PC-3 (cell line): ENCODE results near the gene DRD3. TPM values are rescaled to one million over a fixed set of nuclear protein-coding genes. Genes with fewer than 3 reads are reported as not detected.

ENCODE experiments used
- ATAC-seq: fragments of 200-7000 bp; cut with Tn5 transposase; 2 replicates; pipeline ENCODE4 v1.9.1; 2020; ENCODE audit warnings: mild to moderate bottlenecking, moderate library complexity
- BruUV-seq: library from RNA; stranded (reverse); fragments of 400-500 nt; replicated peaks from 2 replicates; lab custom pipeline; 2021; lab: Mats Ljungman, UMichigan
- CTCF ChIA-PET: fragments of 300-600 bp; sonication (Branson Sonifier 250); formaldehyde crosslinking; loops from one replicate; lab custom pipeline; 2022; ENCODE audit warnings: antibody characterized with exemption; lab: Charles Lee
- POLR2A ChIA-PET: fragments of 300-600 bp; sonication (Branson Sonifier 250); formaldehyde crosslinking; loops from one replicate; lab custom pipeline; 2022; ENCODE audit warnings: antibody characterized with exemption; ENCODE audit not compliant: unreplicated experiment; lab: Charles Lee
- DNase-seq: peaks from one replicate; pipeline ENCODE4 v3.0.0-alpha.2; 2015
- H2AFZ ChIP-seq: fragments of 300-600 bp; sonication (generic); 2 replicates; pipeline ENCODE4 v1.6.0; 2016; ENCODE audit warnings: antibody characterized with exemption, low read length
- H3F3A ChIP-seq: fragments of 300-600 bp; sonication (generic); one replicate; pipeline ENCODE4 v1.6.0; 2017; ENCODE audit warnings: antibody characterized with exemption, low read length, control low read depth, mild to moderate bottlenecking; ENCODE audit not compliant: unreplicated experiment
- H3K27ac ChIP-seq: fragments of 300-600 bp; sonication (generic); 2 replicates; pipeline ENCODE4 v1.5.1; 2016; ENCODE audit warnings: mild to moderate bottlenecking, low read length
- H3K27me3 ChIP-seq: fragments of 300-600 bp; sonication (generic); 2 replicates; pipeline ENCODE4 v1.6.1; 2016; ENCODE audit warnings: low read length, mixed read lengths
- H3K36me3 ChIP-seq: fragments of 300-600 bp; sonication (generic); 2 replicates; pipeline ENCODE4 v1.6.1; 2016; ENCODE audit warnings: low read depth, mixed run types, low read length, mixed read lengths
- H3K4me1 ChIP-seq: fragments of 300-600 bp; sonication (generic); 2 replicates; pipeline ENCODE4 v1.5.1; 2016; ENCODE audit warnings: low read length; ENCODE audit not compliant: insufficient read depth
- H3K4me2 ChIP-seq: fragments of 300-600 bp; sonication (generic); 2 replicates; pipeline ENCODE4 v1.6.0; 2016; ENCODE audit warnings: low read length
- H3K4me3 ChIP-seq: fragments of 300-600 bp; sonication (generic); 2 replicates; pipeline ENCODE4 v1.5.1; 2016; ENCODE audit warnings: mild to moderate bottlenecking, low read length, mixed read lengths
- H3K79me2 ChIP-seq: fragments of 300-600 bp; sonication (generic); 2 replicates; pipeline ENCODE4 v1.6.1; 2017; ENCODE audit warnings: low read length, mixed read lengths
- H3K9ac ChIP-seq: fragments of 300-600 bp; sonication (generic); 2 replicates; pipeline ENCODE4 v1.6.0; 2016; ENCODE audit warnings: mild to moderate bottlenecking, low read length
- H3K9me2 ChIP-seq: fragments of 300-600 bp; sonication (generic); replicated peaks from 2 replicates; pipeline ENCODE4 v1.6.1; 2016; ENCODE audit warnings: mixed run types, low read length, mixed read lengths
- H3K9me3 ChIP-seq: fragments of 300-600 bp; sonication (generic); 2 replicates; pipeline ENCODE4 v1.6.1; 2016; ENCODE audit warnings: low read length, mixed read lengths
- H4K20me1 ChIP-seq: fragments of 300-600 bp; sonication (generic); 2 replicates; pipeline ENCODE4 v1.6.1; 2016; ENCODE audit warnings: low read length, mixed read lengths
- EZH2 ChIP-seq: fragments of 300-600 bp; sonication (generic); IDR thresholded peaks from one replicate; pipeline ENCODE4 v1.6.1; 2017; ENCODE audit warnings: antibody characterized with exemption, mild to moderate bottlenecking, low read length; ENCODE audit not compliant: unreplicated experiment
- EZH2phosphoT487 ChIP-seq: fragments of 300-600 bp; sonication (generic); IDR thresholded peaks from 2 replicates; pipeline ENCODE4 v1.6.1; 2018; ENCODE audit warnings: mild to moderate bottlenecking, antibody characterized with exemption, low read length, borderline replicate concordance
- intact Hi-C: fragments of 100-400 bp; cut with micrococcal nuclease; formaldehyde crosslinking; loops from 2 replicates; pipeline ENCODE4 v1.9.0; 2023
- total RNA-seq: library from RNA; depleted of rRNA; stranded (reverse); fragments of >200 nt; gene quantifications from 2 replicates; pipeline ENCODE4 v1.2.3, GENCODE V29; 2014
- TF ChIP-seq, protein P1 (sequence below): fragments of 300-600 bp; sonication (generic); conservative IDR thresholded peaks from 2 replicates; pipeline ENCODE4 v1.5.1; 2017; ENCODE audit warnings: antibody characterized with exemption, low read depth, mild to moderate bottlenecking, low read length

The DRD3 gene
- total RNA-seq, 1 experiment from 2014 or later: not detected

DNA sequence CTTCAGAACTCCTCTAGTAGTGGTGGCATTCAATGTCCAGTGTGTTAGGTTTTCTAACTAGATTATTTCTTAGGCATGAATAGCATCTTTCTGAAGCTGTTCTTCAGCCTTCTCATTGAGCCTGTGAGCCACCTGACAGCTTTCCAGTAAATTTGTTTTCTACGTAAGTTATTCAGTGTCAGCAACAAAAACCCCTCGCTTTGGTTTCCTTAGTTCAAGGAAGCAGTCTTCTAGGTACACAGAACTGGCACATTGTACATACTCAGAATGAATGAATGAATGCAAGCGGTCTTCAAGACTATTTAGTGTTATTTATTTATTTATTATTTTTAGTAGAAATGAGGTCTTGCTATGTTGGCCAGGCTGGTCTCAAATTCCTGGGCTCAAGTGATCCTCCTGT lies 44.9 kb downstream of the DRD3 start:
- H3K36me3 ChIP-seq: no peaks in the 10 kb centered on the region
- no peak for ATAC-seq
- CTCF ChIA-PET: no interaction called here

DNA sequence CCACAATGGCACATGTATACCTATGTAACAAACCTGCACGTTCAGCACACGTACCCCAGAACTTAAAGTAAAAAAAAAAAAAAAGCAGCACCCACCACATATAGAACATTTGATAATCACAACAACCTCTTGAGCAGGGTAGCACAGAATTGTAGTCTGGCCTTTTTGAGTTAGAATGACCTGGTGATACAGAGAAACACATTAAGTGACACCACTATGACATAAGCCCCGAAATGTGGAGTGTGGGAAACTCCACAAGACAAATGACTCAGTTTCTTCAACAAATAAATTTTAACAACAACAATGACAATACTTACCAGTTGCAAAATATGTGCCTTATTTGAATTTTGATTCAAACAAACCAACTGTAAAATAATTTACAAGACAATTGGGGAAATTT lies 46.4 kb downstream of the DRD3 start:
- no peaks in the 10 kb centered on the region for H3K36me3 ChIP-seq
- H3K4me2 ChIP-seq: no peak overlapping the region
- no peaks in the 10 kb centered on the region for H3K9me2 ChIP-seq
- H3K9me3 ChIP-seq: no peaks in the 10 kb centered on the region
- no peaks in the 10 kb centered on the region for H4K20me1 ChIP-seq
- H3K9ac ChIP-seq: no peak overlapping the region
- DNase-seq: no peak
- H3K27ac ChIP-seq: no peak overlapping the region
- no peak overlapping the region for H3K4me3 ChIP-seq
- no peaks in the 10 kb centered on the region for H3K79me2 ChIP-seq
- intact Hi-C loops: no loop called here
- POLR2A ChIA-PET: no interaction called here
- TF ChIP-seq, protein P1, sequence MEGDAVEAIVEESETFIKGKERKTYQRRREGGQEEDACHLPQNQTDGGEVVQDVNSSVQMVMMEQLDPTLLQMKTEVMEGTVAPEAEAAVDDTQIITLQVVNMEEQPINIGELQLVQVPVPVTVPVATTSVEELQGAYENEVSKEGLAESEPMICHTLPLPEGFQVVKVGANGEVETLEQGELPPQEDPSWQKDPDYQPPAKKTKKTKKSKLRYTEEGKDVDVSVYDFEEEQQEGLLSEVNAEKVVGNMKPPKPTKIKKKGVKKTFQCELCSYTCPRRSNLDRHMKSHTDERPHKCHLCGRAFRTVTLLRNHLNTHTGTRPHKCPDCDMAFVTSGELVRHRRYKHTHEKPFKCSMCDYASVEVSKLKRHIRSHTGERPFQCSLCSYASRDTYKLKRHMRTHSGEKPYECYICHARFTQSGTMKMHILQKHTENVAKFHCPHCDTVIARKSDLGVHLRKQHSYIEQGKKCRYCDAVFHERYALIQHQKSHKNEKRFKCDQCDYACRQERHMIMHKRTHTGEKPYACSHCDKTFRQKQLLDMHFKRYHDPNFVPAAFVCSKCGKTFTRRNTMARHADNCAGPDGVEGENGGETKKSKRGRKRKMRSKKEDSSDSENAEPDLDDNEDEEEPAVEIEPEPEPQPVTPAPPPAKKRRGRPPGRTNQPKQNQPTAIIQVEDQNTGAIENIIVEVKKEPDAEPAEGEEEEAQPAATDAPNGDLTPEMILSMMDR: no peak
- TF ChIP-seq EZH2phosphoT487 (no peak), EZH2 (no peak)
- CTCF ChIA-PET: no interaction called here
- H3K4me1 ChIP-seq: no peaks in the 10 kb centered on the region
- BruUV-seq: no TSS peak
- no peak for ATAC-seq
- no peak overlapping the region for H2AFZ ChIP-seq
- H3K27me3 ChIP-seq: 0 out of 2 replicates have a peak, but pooled peaks cover 5% of the 10 kb centered on the region
- H3F3A ChIP-seq: no peaks in the 10 kb centered on the region

More for the DNA sequence above, 44.9 kb downstream of the DRD3 start:
- H3K9ac ChIP-seq: no peak overlapping the region
- TF ChIP-seq EZH2phosphoT487 (no peak), EZH2 (no peak)
- TF ChIP-seq, protein P1: no peak
- no peaks in the 10 kb centered on the region for H3F3A ChIP-seq
- H3K27me3 ChIP-seq: 0 out of 2 replicates have a peak, but pooled peaks cover 5% of the 10 kb centered on the region
- no peak overlapping the region for H3K4me3 ChIP-seq
- BruUV-seq: no TSS peak
- no peaks in the 10 kb centered on the region for H3K9me3 ChIP-seq
- no peaks in the 10 kb centered on the region for H4K20me1 ChIP-seq
- H3K4me1 ChIP-seq: no peaks in the 10 kb centered on the region
- no peak overlapping the region for H2AFZ ChIP-seq
- H3K9me2 ChIP-seq: no peaks in the 10 kb centered on the region
- no peak overlapping the region for H3K4me2 ChIP-seq
- POLR2A ChIA-PET: interaction anchor here (0.6 to 0.7 kb wide), 2 partner anchors 27 to 71 kb away, joined by 3 to 4 read pairs; no protein-coding TSS in a partner anchor
- H3K27ac ChIP-seq: no peak overlapping the region
- no peaks in the 10 kb centered on the region for H3K79me2 ChIP-seq
- no peak for DNase-seq
- intact Hi-C loops: no loop called here

DNA sequence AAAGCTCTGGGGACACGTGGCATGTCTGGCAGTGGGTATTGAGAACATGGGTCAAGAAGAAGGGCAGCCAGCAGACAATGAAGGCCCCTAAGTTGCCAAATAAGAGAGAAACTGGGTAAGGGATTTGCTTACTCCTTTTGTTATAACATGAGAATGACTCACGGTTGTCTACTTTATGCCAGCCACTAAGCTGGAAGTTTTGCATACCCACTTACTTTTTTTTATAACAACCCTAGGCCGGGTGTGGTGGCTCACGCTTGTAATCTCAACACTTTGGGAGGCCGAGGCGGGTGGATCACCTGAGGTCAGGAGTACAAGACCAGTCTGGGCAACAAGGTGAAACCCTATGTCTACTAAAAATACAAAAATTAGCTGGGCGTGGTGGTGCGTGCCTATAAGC lies 50.0 kb downstream of the DRD3 start:
- TF ChIP-seq, protein P1: no peak
- TF ChIP-seq EZH2phosphoT487 (no peak), EZH2 (no peak)
- Histone ChIP-seq H3K9me2 (no peaks in the 10 kb centered on the region), H3K27ac (no peak overlapping the region), H3K9ac (no peak overlapping the region), H3K4me1 (no peaks in the 10 kb centered on the region), H3K4me2 (no peak overlapping the region), H4K20me1 (no peaks in the 10 kb centered on the region), H2AFZ (no peak overlapping the region), H3K4me3 (no peak overlapping the region), H3F3A (no peaks in the 10 kb centered on the region), H3K79me2 (no peaks in the 10 kb centered on the region), H3K27me3 (0 out of 2 replicates have a peak, but pooled peaks cover 7% of the 10 kb centered on the region), H3K36me3 (no peaks in the 10 kb centered on the region), H3K9me3 (no peaks in the 10 kb centered on the region)
- BruUV-seq: no TSS peak
- DNase-seq: no peak
- POLR2A ChIA-PET: interaction anchor here (0.7 kb wide), 2 partner anchors 36 to 228 kb away, joined by 3 read pairs; no protein-coding TSS in a partner anchor
- no peak for ATAC-seq
- intact Hi-C loops: no loop called here
- CTCF ChIA-PET: no interaction called here
